Measurements from ENCODE around the gene TSPAN8.

DNA sequence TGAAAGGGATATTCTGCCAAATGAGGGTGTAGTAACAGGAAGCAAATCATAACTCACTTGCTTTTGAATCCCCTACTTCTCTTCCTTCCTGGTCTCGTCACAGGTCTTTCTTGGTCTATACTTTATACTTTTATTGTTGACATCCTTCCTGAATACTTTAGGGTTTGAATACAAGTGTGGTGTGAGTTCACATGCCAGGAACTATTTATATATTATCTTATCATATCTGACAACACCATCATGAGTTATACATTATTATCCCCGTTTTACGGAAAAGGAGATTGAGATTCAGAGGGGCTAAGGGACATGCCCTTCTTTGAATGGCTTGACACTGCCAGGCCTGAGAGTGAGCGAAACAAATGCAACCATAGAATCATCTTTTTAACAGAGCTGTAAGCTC lies 33.0 kb upstream of the TSPAN8 start:
- TF ChIP-seq, protein P1, sequence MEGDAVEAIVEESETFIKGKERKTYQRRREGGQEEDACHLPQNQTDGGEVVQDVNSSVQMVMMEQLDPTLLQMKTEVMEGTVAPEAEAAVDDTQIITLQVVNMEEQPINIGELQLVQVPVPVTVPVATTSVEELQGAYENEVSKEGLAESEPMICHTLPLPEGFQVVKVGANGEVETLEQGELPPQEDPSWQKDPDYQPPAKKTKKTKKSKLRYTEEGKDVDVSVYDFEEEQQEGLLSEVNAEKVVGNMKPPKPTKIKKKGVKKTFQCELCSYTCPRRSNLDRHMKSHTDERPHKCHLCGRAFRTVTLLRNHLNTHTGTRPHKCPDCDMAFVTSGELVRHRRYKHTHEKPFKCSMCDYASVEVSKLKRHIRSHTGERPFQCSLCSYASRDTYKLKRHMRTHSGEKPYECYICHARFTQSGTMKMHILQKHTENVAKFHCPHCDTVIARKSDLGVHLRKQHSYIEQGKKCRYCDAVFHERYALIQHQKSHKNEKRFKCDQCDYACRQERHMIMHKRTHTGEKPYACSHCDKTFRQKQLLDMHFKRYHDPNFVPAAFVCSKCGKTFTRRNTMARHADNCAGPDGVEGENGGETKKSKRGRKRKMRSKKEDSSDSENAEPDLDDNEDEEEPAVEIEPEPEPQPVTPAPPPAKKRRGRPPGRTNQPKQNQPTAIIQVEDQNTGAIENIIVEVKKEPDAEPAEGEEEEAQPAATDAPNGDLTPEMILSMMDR (IDR thresholded peaks at IDR 0.05 in 2 of 3, conservative IDR thresholded peaks at IDR 0.05 in 1 of 3; ENCODE audit: insufficient read depth in 2 of 3, low read depth in 1 of 3, low read length in 3 of 3) = no peak
- TF ChIP-seq ZNF766 (CRISPR knock-in tag; conservative IDR thresholded peaks at IDR 0.05) = no peak
- TF ChIP-seq, protein P2, sequence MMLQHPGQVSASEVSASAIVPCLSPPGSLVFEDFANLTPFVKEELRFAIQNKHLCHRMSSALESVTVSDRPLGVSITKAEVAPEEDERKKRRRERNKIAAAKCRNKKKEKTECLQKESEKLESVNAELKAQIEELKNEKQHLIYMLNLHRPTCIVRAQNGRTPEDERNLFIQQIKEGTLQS (IDR thresholded peaks at IDR 0.05) = no peak
- TF ChIP-seq, protein P2 (CRISPR knock-in tag; conservative IDR thresholded peaks at IDR 0.05) = no peak
- no peak for TF ChIP-seq SIRT6 (IDR thresholded peaks at IDR 0.05; ENCODE audit: low read depth, low read length)
- TF ChIP-seq TAF9B (IDR thresholded peaks at IDR 0.05; ENCODE audit: partially characterized antibody) = no peak
- no peak for TF ChIP-seq ZNF121 (CRISPR knock-in tag; conservative IDR thresholded peaks at IDR 0.05)
- no peak for TF ChIP-seq SMC3 (conservative IDR thresholded peaks at IDR 0.05; ENCODE audit: insufficient read depth, low read depth, low read length)
- no peak for TF ChIP-seq NFYB (IDR thresholded peaks at IDR 0.05; ENCODE audit: extremely low read depth, insufficient read length)
- no peak for TF ChIP-seq YBX1 (IDR thresholded peaks at IDR 0.05)
